Stomach (tissue), 4 donors: ENCODE data around the gene ERC2.
"Not testable (repeated sequence)": the region's sequence is repeated elsewhere in the genome, so short reads cannot be mapped to it uniquely, and the experiment has no call there.

Experiments used
- EP300 ChIP-seq: sonication (generic); formaldehyde crosslinking; IDR thresholded peaks from one replicate; pipeline ENCODE4 v1.6.1; 2017; ENCODE audit warnings: antibody characterized with exemption
- POLR2A ChIP-seq, 4 donors: fragments of 450-650 bp; IDR thresholded peaks; one replicate each; pipeline ENCODE4 v1.6.1; 2016; ENCODE audit warnings: antibody characterized with exemption in 4 of 4, control low read depth in 2 of 4, mild to moderate bottlenecking in 1 of 4, moderate library complexity in 1 of 4

- TF ChIP-seq POLR2A (IDR thresholded peaks at IDR 0.05); EP300: not testable (repeated sequence)
Measured at GRCh38 chr3:55831876-55832275, 636.4 kb downstream of the ERC2 start.
